AG09309 (cell line): Measurements from ENCODE around the gene LARGE1.

Experiments used
- DNase-seq: peaks from one replicate; pipeline ENCODE4 v3.0.0-alpha.2; 2010; ENCODE audit warnings: low read depth
- H3K4me3 ChIP-seq: 2 replicates; pipeline ENCODE4 v1.5.1; 2011; ENCODE audit warnings: mild to moderate bottlenecking, low read depth, low read length, moderate library complexity; ENCODE audit not compliant: control insufficient read depth
- TF ChIP-seq, protein P1 (sequence below): IDR thresholded peaks from 2 replicates; pipeline ENCODE4 v1.5.1; 2011; ENCODE audit warnings: mild to moderate bottlenecking, low read depth, low read length, inconsistent platforms; ENCODE audit not compliant: insufficient read depth, control insufficient read depth; ENCODE audit errors: missing control alignments

LARGE1 gene

GRCh38 chr22:33837826-33838225 is 82.5 kb downstream of the LARGE1 start:
- no peak overlapping the region for H3K4me3 ChIP-seq
- TF ChIP-seq, protein P1, sequence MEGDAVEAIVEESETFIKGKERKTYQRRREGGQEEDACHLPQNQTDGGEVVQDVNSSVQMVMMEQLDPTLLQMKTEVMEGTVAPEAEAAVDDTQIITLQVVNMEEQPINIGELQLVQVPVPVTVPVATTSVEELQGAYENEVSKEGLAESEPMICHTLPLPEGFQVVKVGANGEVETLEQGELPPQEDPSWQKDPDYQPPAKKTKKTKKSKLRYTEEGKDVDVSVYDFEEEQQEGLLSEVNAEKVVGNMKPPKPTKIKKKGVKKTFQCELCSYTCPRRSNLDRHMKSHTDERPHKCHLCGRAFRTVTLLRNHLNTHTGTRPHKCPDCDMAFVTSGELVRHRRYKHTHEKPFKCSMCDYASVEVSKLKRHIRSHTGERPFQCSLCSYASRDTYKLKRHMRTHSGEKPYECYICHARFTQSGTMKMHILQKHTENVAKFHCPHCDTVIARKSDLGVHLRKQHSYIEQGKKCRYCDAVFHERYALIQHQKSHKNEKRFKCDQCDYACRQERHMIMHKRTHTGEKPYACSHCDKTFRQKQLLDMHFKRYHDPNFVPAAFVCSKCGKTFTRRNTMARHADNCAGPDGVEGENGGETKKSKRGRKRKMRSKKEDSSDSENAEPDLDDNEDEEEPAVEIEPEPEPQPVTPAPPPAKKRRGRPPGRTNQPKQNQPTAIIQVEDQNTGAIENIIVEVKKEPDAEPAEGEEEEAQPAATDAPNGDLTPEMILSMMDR: no peak
- no peak for DNase-seq

- DNase-seq: no peak
- TF ChIP-seq, protein P1: no peak
- H3K4me3 ChIP-seq: no peak overlapping the region
These were observed 85.0 kb downstream of the LARGE1 start for GRCh38 chr22:33835265-33835664.

DNA sequence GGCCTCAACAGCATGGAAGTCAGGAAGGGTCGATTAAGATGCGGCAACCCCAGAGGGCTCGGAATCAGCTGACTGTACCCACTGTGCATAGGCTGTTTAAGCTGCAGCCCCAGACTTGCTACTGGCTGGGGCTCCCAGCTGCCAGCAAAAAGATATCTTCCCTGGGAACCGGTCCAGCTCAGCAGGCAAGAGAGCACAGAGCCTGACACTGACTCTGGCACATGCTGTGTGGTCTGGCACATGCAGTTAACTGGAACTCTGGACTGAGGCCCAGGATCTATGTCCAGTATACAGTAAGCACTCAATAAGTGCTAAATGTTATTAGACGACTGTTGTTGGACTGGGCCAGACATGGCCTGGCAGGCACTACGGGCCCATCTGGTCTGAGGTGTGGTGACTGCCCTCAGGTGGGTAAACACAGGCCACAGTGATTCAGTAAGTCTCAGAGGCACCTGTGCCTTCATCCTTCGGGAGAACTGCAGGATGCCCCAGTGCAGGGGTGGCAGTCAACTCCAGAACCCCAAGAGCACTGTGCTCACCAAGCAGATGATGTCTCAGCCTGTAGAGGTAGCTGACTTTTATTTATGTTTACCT is 87.6 kb downstream of the LARGE1 start:
- H3K4me3 ChIP-seq: no peak overlapping the region
- TF ChIP-seq, protein P1: no peak
- DNase-seq: no peak

- DNase-seq: no peak
- TF ChIP-seq, protein P1: no peak
- H3K4me3 ChIP-seq: no peak overlapping the region
These were observed 88.6 kb downstream of the LARGE1 start for GRCh38 chr22:33831651-33832050.

GRCh38 chr22:33831207-33831606 is 89.1 kb downstream of the LARGE1 start:
- no peak for DNase-seq
- TF ChIP-seq, protein P1: no peak
- H3K4me3 ChIP-seq: no peak overlapping the region

DNA sequence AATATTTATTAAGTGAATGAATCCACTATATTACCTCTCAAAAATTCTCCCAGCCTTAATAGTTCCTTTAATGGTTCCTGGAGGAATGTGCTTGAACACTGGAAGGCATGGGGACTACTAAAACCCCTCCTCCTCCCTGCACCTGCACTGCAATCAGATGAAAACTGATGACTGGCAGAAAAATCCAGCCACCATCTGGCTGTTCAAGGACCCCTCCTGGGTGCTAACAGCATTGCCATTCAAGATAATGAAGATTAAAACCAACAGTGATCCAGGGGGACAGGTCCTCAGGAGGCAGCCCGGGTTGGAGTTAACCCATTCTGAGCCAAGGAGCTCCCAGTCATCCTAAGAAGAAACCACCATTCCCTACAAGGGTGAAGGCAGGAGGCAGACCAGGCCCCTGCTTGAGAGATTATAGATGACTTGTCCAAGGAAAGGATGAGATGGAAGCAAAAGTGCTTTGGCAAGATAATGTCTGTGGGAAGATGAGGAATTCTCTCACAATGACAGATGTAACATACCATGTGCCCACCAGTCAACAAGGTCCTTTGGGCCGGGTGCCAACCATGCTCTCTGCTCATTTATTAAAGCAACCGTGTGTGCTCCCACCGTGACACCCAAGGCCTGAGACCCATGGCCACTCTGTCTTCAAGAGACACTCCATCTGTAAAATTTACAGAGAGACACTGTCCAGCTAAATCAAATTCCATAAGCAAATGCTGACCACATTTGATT is 90.6 kb downstream of the LARGE1 start:
- no peak overlapping the region for H3K4me3 ChIP-seq
- TF ChIP-seq, protein P1: no peak
- no peak for DNase-seq
